Measurements from ENCODE around the gene EXOC6B. TPM values are rescaled to one million over a fixed set of nuclear protein-coding genes. Genes with fewer than 3 reads are reported as not detected.

EXOC6B gene
- total RNA-seq, 3 donors from 2014 or later, result 32.2 to 49.2 (median 37.0) TPM

GRCh38 chr2:72178551-72178950 lies 647.3 kb downstream of the EXOC6B start:
- H3K9me3 ChIP-seq, result no peaks in the 10 kb centered on the region

GRCh38 chr2:72176281-72176680 lies 649.6 kb downstream of the EXOC6B start:
- intact Hi-C loops (cut with DNase I; ENCODE audit: low total_unique reads), result no loop called here
- TF ChIP-seq POLR2AphosphoS5 (IDR thresholded peaks at IDR 0.05) (no peak), CTCF (IDR thresholded peaks at IDR 0.05) (no peak), POLR2A (IDR thresholded peaks at IDR 0.05) (no peak)
- no peaks in the 10 kb centered on the region for H3K27me3 ChIP-seq
- no peaks in the 10 kb centered on the region for H3K36me3 ChIP-seq
- no peak overlapping the region for H3K4me3 ChIP-seq
- no peak for DNase-seq (ENCODE audit: low spot score in 2 of 2)
- no peaks in the 10 kb centered on the region for H3K4me1 ChIP-seq
- H3K27ac ChIP-seq, result no peak overlapping the region
- H3K9me3 ChIP-seq, result no peaks in the 10 kb centered on the region

More at GRCh38 chr2:72178551-72178950, 647.3 kb downstream of the EXOC6B start:
- TF ChIP-seq POLR2A (IDR thresholded peaks at IDR 0.05) (no peak), CTCF (IDR thresholded peaks at IDR 0.05) (no peak), POLR2AphosphoS5 (IDR thresholded peaks at IDR 0.05) (no peak)
- intact Hi-C loops (cut with DNase I; ENCODE audit: low total_unique reads), result no loop called here
- no peak overlapping the region for H3K27ac ChIP-seq
- no peaks in the 10 kb centered on the region for H3K36me3 ChIP-seq
- no peaks in the 10 kb centered on the region for H3K27me3 ChIP-seq
- H3K4me3 ChIP-seq, result no peak overlapping the region
- H3K4me1 ChIP-seq, result no peaks in the 10 kb centered on the region
- DNase-seq (ENCODE audit: low spot score in 2 of 2), result no peak

GRCh38 chr2:72175636-72176035 lies 650.2 kb downstream of the EXOC6B start:
- Histone ChIP-seq H3K36me3 (no peaks in the 10 kb centered on the region), H3K27ac (no peak overlapping the region), H3K4me1 (no peaks in the 10 kb centered on the region), H3K27me3 (no peaks in the 10 kb centered on the region), H3K9me3 (no peaks in the 10 kb centered on the region), H3K4me3 (no peak overlapping the region)
- TF ChIP-seq CTCF (IDR thresholded peaks at IDR 0.05) (no peak), POLR2A (IDR thresholded peaks at IDR 0.05) (no peak), POLR2AphosphoS5 (IDR thresholded peaks at IDR 0.05) (no peak)
- intact Hi-C loops (cut with DNase I; ENCODE audit: low total_unique reads), result no loop called here
- DNase-seq (ENCODE audit: low spot score in 2 of 2), result no peak

GRCh38 chr2:72173640-72174321 lies 652.1 kb downstream of the EXOC6B start:
- intact Hi-C loops (cut with DNase I; ENCODE audit: low total_unique reads), result no loop called here
- TF ChIP-seq CTCF (IDR thresholded peaks at IDR 0.05), result no peak
- TF ChIP-seq POLR2AphosphoS5 (IDR thresholded peaks at IDR 0.05), result no peak
- no peak for TF ChIP-seq POLR2A (IDR thresholded peaks at IDR 0.05)
- Histone ChIP-seq H3K4me3 (no peak overlapping the region), H3K4me1 (no peaks in the 10 kb centered on the region), H3K36me3 (no peaks in the 10 kb centered on the region), H3K27me3 (no peaks in the 10 kb centered on the region), H3K9me3 (no peaks in the 10 kb centered on the region), H3K27ac (no peak overlapping the region)
- no peak for DNase-seq (ENCODE audit: low spot score in 2 of 2)

GRCh38 chr2:72172478-72172877 lies 653.4 kb downstream of the EXOC6B start:
- Histone ChIP-seq H3K27me3 (no peaks in the 10 kb centered on the region), H3K4me3 (no peak overlapping the region), H3K27ac (no peak overlapping the region), H3K36me3 (no peaks in the 10 kb centered on the region), H3K4me1 (no peaks in the 10 kb centered on the region), H3K9me3 (no peaks in the 10 kb centered on the region)
- intact Hi-C loops (cut with DNase I; ENCODE audit: low total_unique reads), result no loop called here
- TF ChIP-seq POLR2AphosphoS5 (IDR thresholded peaks at IDR 0.05) (no peak), CTCF (IDR thresholded peaks at IDR 0.05) (no peak), POLR2A (IDR thresholded peaks at IDR 0.05) (no peak)
- no peak for DNase-seq (ENCODE audit: low spot score in 2 of 2)
